Spleen (tissue), 11 donors: ENCODE results near the gene ZBTB26. TPM values are rescaled to one million over a fixed set of nuclear protein-coding genes. Genes with fewer than 3 reads are reported as not detected.

Source experiments
- DNase-seq: peaks from one replicate; pipeline ENCODE4 v3.0.0-alpha.2; 2020
- H3K27ac ChIP-seq, 8 donors: fragments of 200-600 bp; sonication (generic) in 7 of 8; 1 replicate in 4 of 8; 2 replicates in 4 of 8; pipeline versions ENCODE4 v1.5.0 to v1.8.0; 2016 to 2021; ENCODE audit warnings: inconsistent platforms in 4 of 8, mild to moderate bottlenecking in 4 of 8, moderate library complexity in 1 of 8
- H3K27me3 ChIP-seq, 7 donors: fragments of 200-600 bp; sonication (generic) in 6 of 7; replicated peaks in 1 of 7; 1 replicate in 4 of 7; 2 replicates in 3 of 7; pipeline versions ENCODE4 v1.5.0 to v1.8.0; 2016 to 2021; ENCODE audit warnings: inconsistent platforms in 3 of 7, mild to moderate bottlenecking in 1 of 7
- H3K36me3 ChIP-seq, 6 donors: fragments of 200-600 bp; sonication (generic) in 5 of 6; 1 replicate in 4 of 6; 2 replicates in 2 of 6; pipeline versions ENCODE4 v1.5.0 to v1.8.0; 2016 to 2021; ENCODE audit warnings: inconsistent platforms in 2 of 6
- H3K4me1 ChIP-seq, 6 donors: fragments of 200-600 bp; sonication (generic) in 5 of 6; 1 replicate in 3 of 6; 2 replicates in 3 of 6; pipeline versions ENCODE4 v1.5.0 to v1.8.0; 2016 to 2021; ENCODE audit warnings: inconsistent platforms in 3 of 6
- H3K4me3 ChIP-seq, 8 donors: fragments of 200-600 bp; sonication (generic) in 7 of 8; 1 replicate in 4 of 8; 2 replicates in 4 of 8; pipeline versions ENCODE4 v1.5.0 to v1.8.0; 2016 to 2021; ENCODE audit warnings: inconsistent platforms in 4 of 8, mild to moderate bottlenecking in 4 of 8, moderate library complexity in 2 of 8
- H3K9me3 ChIP-seq, 8 donors: fragments of 200-600 bp; sonication (generic) in 7 of 8; 1 replicate in 4 of 8; 2 replicates in 4 of 8; pipeline versions ENCODE4 v1.5.0 to v1.8.0; 2016 to 2021; ENCODE audit warnings: inconsistent platforms in 4 of 8
- CTCF ChIP-seq, 11 experiments: fragments of 200-600 bp in 7 of 11; fragments of 450-650 bp in 4 of 11; sonication (generic) in 4 of 11; IDR thresholded peaks in 8 of 11; conservative IDR thresholded peaks in 3 of 11; 1 replicate in 7 of 11; 2 replicates in 4 of 11; pipeline versions ENCODE4 v1.4.0 to v1.8.0; 2016 to 2021; ENCODE audit warnings: antibody characterized with exemption in 11 of 11, inconsistent platforms in 4 of 11, mild to moderate bottlenecking in 1 of 11
- POLR2A ChIP-seq, 3 donors: fragments of 450-650 bp; IDR thresholded peaks; one replicate each; pipeline ENCODE4 v1.5.1; 2017; ENCODE audit warnings: antibody characterized with exemption in 3 of 3, mild to moderate bottlenecking in 1 of 3
- POLR2AphosphoS5 ChIP-seq, 3 donors: sonication (generic); formaldehyde crosslinking; IDR thresholded peaks; one replicate each; pipeline ENCODE4 v1.5.1; 2017; ENCODE audit warnings: antibody characterized with exemption in 3 of 3
- WGBS, 5 donors: extraction: QIAGEN DNeasy Blood & Tissue Kit in 3 of 5; methylation state at CpG; one replicate each; pipeline versions ENCODE4 v1.1.5 to v1.1.7; 2013 to 2018; 5-methylcytosine and 5-hydroxymethylcytosine counted together
- intact Hi-C: fragments of 100-400 bp; cut with DNase I; formaldehyde crosslinking; loops from one replicate; pipeline ENCODE4 v1.15.0; 2023; ENCODE audit warnings: low total_unique reads
- polyA plus RNA-seq, 3 donors: library from polyadenylated mRNA; stranded (reverse); fragments of 200-250 nt; gene quantifications; one replicate each; pipeline ENCODE4 v1.2.1, GENCODE V29; 2013
- total RNA-seq, 7 donors: library from RNA; depleted of rRNA in 3 of 7; stranded (reverse); fragments of >200 nt in 3 of 7; fragmentation: NEBNext Ultra II Directional in 4 of 7; extraction: Animal tissue kit (Norgen Biotek cat#: 25700) in 4 of 7; gene quantifications; one replicate each; pipeline versions ENCODE4 v1.1.0 to v1.2.1, GENCODE V29; 2016 to 2021
- donor health status: healthy with polysubstance abuse.
- donor health status: DM: no; HTN: no; CAD: no; lungs with moderate emphysema.
- donor health status: DM: no; HTN: no; CAD: no.
- donor health status: Bipolar disorder and iron deficiency.
- donor health status: healthy.
- donor health status: DM: no; HTN: no; CAD: no.
- donor health status: DM: yes; HTN: yes; CAD: no.

Gene ZBTB26
- total and polyA plus RNA-seq, 10 donors, result 5.1 to 10.9 (median 8.6) TPM

- TF ChIP-seq POLR2AphosphoS5 (IDR thresholded peaks at IDR 0.05) (peak; percentile 98 to 99 (median 99)), CTCF (IDR thresholded peaks at IDR 0.05 in 8 of 11, conservative IDR thresholded peaks at IDR 0.05 in 3 of 11) (peak in 4 of 11 experiments; percentile 39 to 49 (median 44)), POLR2A (IDR thresholded peaks at IDR 0.05) (peak; percentile 86 to 95 (median 90))
- peaks cover 25 to 58% (median 43%) of the 10 kb centered on the region in 6 donors for H3K4me1 ChIP-seq
- H3K27ac ChIP-seq, result peak within 1 kb of the TSS; percentile 92 to 98 (median 96)
- intact Hi-C loops, result no loop called here
- no peaks in the 10 kb centered on the region for H3K27me3 ChIP-seq
- H3K4me3 ChIP-seq, result peak within 1 kb of the TSS; percentile 62 to 93 (median 84)
- peaks cover 0 to 25% (median 10%) of the 10 kb centered on the region in 6 donors for H3K36me3 ChIP-seq
- 0 to 1% (median 0%) methylated on average over 52 to 77 of the region's 77 CpGs for WGBS, 5 donors
- H3K9me3 ChIP-seq, result no peaks in the 10 kb centered on the region
- peak; percentile 99 for DNase-seq
These were observed 26.2 kb downstream of the ZBTB26 start, which contains the start of gene RC3H2 for GRCh38 chr9:122904823-122905710. Gene RC3H2, minus strand, starts transcription at chr9:122905359. Its CDS starts 7,850 bp downstream, at chr9:122897509.

- H3K4me1 ChIP-seq, result peaks cover 25 to 61% (median 49%) of the 10 kb centered on the region in 6 donors
- no peaks in the 10 kb centered on the region for H3K9me3 ChIP-seq
- DNase-seq, result no peak
- peak overlapping the region; percentile 62 to 93 (median 84) for H3K4me3 ChIP-seq
- intact Hi-C loops, result no loop called here
- H3K36me3 ChIP-seq, result peaks cover 0 to 18% (median 7%) of the 10 kb centered on the region in 6 donors
- H3K27me3 ChIP-seq, result no peaks in the 10 kb centered on the region
- no peak for TF ChIP-seq CTCF (IDR thresholded peaks at IDR 0.05 in 8 of 11, conservative IDR thresholded peaks at IDR 0.05 in 3 of 11)
- TF ChIP-seq POLR2AphosphoS5 (IDR thresholded peaks at IDR 0.05), result no peak
- no peak for TF ChIP-seq POLR2A (IDR thresholded peaks at IDR 0.05)
- peak overlapping the region; percentile 92 to 98 (median 96) for H3K27ac ChIP-seq
- WGBS, 5 donors, result 0 to 1% (median 0%) methylated on average over 7 to 8 of the region's 8 CpGs
These were observed 26.9 kb downstream of the ZBTB26 start for GRCh38 chr9:122904466-122904822.

GRCh38 chr9:122900791-122901190, 30.5 kb downstream of the ZBTB26 start:
- Histone ChIP-seq H3K4me3 (peak overlapping the region in 5 of 8 donors; percentile 1 to 86 (median 25)), H3K36me3 (peaks cover 0 to 28% (median 9%) of the 10 kb centered on the region in 6 donors), H3K4me1 (peaks cover 31 to 92% (median 74%) of the 10 kb centered on the region in 6 donors), H3K27ac (peak overlapping the region; percentile 30 to 76 (median 68)), H3K9me3 (no peaks in the 10 kb centered on the region), H3K27me3 (no peaks in the 10 kb centered on the region)
- DNase-seq, result no peak
- intact Hi-C loops, result no loop called here
- TF ChIP-seq CTCF (IDR thresholded peaks at IDR 0.05 in 8 of 11, conservative IDR thresholded peaks at IDR 0.05 in 3 of 11), result no peak
- TF ChIP-seq POLR2A (IDR thresholded peaks at IDR 0.05), result no peak
- TF ChIP-seq POLR2AphosphoS5 (IDR thresholded peaks at IDR 0.05), result no peak
- WGBS, 5 donors, result 1 to 8% (median 6%) methylated on average over 2 of the region's 2 CpGs

GRCh38 chr9:122897969-122898368, 33.3 kb downstream of the ZBTB26 start:
- H3K4me1 ChIP-seq, result peaks cover 20 to 81% (median 59%) of the 10 kb centered on the region in 6 donors
- H3K27me3 ChIP-seq, result no peaks in the 10 kb centered on the region
- WGBS, 5 donors, result 90 to 100% (median 93%) methylated on average over 1 of the region's 1 CpG
- no peak overlapping the region for H3K27ac ChIP-seq
- H3K4me3 ChIP-seq, result no peak overlapping the region
- H3K36me3 ChIP-seq, result peaks cover 0 to 56% (median 30%) of the 10 kb centered on the region in 6 donors
- TF ChIP-seq POLR2A (IDR thresholded peaks at IDR 0.05) (no peak), POLR2AphosphoS5 (IDR thresholded peaks at IDR 0.05) (no peak), CTCF (IDR thresholded peaks at IDR 0.05 in 8 of 11, conservative IDR thresholded peaks at IDR 0.05 in 3 of 11) (no peak)
- DNase-seq, result no peak
- H3K9me3 ChIP-seq, result no peaks in the 10 kb centered on the region
- intact Hi-C loops, result no loop called here
